HL-60 (cell line): ENCODE results near the gene KRT3.

ENCODE experiments used
- DNase-seq, 2 experiments: peaks; one replicate each; pipeline ENCODE4 v3.0.0-alpha.2; 2010 to 2020; ENCODE audit warnings: low read depth in 1 of 2, low spot score in 1 of 2
- H3K27ac ChIP-seq: fragments of 250-450 bp; sonication (Bioruptor Pico); replicated peaks from 2 replicates; pipeline ENCODE4 v1.5.1; 2020; ENCODE audit warnings: mild to moderate bottlenecking, moderate library complexity
- H3K27me3 ChIP-seq: fragments of 250-450 bp; sonication (Bioruptor Pico); 2 replicates; pipeline ENCODE4 v1.5.1; 2021; ENCODE audit warnings: mild to moderate bottlenecking, moderate library complexity; ENCODE audit not compliant: insufficient read depth, poor library complexity, severe bottlenecking
- H3K4me3 ChIP-seq: replicated peaks from 2 replicates; pipeline ENCODE4 v1.5.1; 2011; ENCODE audit warnings: mild to moderate bottlenecking, control low read depth, low read length; ENCODE audit not compliant: insufficient read depth
- GABPA ChIP-seq: IDR thresholded peaks from 2 replicates; pipeline ENCODE4 v1.6.1; 2012; ENCODE audit warnings: low read depth
- POLR2AphosphoS5 ChIP-seq: IDR thresholded peaks from 2 replicates; pipeline ENCODE4 v1.6.1; 2012; ENCODE audit warnings: low read depth
- REST ChIP-seq: IDR thresholded peaks from 2 replicates; pipeline ENCODE4 v1.6.1; 2012; ENCODE audit warnings: low read depth; ENCODE audit not compliant: insufficient replicate concordance
- SPI1 ChIP-seq: IDR thresholded peaks from 2 replicates; pipeline ENCODE4 v1.6.1; 2012; ENCODE audit warnings: low read depth, mild to moderate bottlenecking, borderline replicate concordance
- TF ChIP-seq, protein P1 (sequence below): IDR thresholded peaks from one replicate; pipeline ENCODE4 v1.5.1; 2011; ENCODE audit warnings: low read length, control low read depth, inconsistent platforms; ENCODE audit not compliant: insufficient read depth

Gene KRT3

DNA sequence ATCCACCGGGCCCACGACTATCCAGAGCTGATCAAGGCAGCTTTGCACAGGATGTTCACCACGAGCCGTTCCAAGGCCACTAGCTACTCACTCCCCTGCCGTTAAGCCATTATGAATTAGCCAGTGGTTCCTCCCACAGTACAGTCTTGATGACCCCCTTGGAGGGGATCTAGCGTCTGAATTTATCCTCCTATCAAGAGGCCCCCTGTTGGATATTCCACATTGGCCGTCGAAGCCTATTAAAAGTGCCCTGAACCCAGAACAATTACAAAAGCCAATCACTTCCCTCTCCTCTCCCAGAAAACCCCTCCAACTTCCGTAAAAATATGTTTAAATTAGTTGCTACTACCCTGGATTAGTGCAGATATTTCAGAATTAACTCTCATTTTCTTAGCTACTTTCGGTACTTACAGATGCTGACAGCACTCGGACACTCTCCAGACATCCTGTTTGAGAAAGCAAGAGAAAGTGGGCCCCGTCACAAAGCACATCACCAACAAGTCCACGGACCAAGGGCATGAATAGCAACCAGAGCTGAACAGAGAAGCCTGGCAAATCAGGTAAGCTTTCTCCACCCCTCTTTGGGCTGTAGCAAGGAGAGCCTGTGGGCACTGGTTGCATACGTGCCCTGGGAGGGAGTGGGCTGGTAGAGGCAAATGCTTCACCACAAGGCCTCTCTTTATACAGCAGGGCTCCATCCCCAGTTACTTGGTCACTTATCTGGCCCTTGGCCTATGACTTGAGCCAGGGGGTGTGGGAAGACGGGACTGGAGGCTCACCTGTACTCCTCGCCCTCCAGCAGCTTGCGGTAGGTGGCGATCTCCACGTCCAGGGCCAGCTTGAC, 5.3 kb downstream of the KRT3 start:
- H3K27me3 ChIP-seq = peaks cover 26% of the 10 kb centered on the region
- H3K4me3 ChIP-seq = no peak overlapping the region
- no peak for DNase-seq
- no peak overlapping the region for H3K27ac ChIP-seq
- TF ChIP-seq GABPA (no peak), SPI1 (no peak), POLR2AphosphoS5 (no peak)
- TF ChIP-seq, protein P1, sequence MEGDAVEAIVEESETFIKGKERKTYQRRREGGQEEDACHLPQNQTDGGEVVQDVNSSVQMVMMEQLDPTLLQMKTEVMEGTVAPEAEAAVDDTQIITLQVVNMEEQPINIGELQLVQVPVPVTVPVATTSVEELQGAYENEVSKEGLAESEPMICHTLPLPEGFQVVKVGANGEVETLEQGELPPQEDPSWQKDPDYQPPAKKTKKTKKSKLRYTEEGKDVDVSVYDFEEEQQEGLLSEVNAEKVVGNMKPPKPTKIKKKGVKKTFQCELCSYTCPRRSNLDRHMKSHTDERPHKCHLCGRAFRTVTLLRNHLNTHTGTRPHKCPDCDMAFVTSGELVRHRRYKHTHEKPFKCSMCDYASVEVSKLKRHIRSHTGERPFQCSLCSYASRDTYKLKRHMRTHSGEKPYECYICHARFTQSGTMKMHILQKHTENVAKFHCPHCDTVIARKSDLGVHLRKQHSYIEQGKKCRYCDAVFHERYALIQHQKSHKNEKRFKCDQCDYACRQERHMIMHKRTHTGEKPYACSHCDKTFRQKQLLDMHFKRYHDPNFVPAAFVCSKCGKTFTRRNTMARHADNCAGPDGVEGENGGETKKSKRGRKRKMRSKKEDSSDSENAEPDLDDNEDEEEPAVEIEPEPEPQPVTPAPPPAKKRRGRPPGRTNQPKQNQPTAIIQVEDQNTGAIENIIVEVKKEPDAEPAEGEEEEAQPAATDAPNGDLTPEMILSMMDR = no peak

- peaks cover 28% of the 10 kb centered on the region for H3K27me3 ChIP-seq
- no peak overlapping the region for H3K4me3 ChIP-seq
- DNase-seq = peak in 1 of 2 experiments; percentile 18
- TF ChIP-seq POLR2AphosphoS5 (no peak), REST (no peak), GABPA (no peak), SPI1 (no peak)
- TF ChIP-seq, protein P1 = no peak
- no peak overlapping the region for H3K27ac ChIP-seq
Observed at GRCh38 chr12:52789637-52790426, 6.1 kb downstream of the KRT3 start.

DNA sequence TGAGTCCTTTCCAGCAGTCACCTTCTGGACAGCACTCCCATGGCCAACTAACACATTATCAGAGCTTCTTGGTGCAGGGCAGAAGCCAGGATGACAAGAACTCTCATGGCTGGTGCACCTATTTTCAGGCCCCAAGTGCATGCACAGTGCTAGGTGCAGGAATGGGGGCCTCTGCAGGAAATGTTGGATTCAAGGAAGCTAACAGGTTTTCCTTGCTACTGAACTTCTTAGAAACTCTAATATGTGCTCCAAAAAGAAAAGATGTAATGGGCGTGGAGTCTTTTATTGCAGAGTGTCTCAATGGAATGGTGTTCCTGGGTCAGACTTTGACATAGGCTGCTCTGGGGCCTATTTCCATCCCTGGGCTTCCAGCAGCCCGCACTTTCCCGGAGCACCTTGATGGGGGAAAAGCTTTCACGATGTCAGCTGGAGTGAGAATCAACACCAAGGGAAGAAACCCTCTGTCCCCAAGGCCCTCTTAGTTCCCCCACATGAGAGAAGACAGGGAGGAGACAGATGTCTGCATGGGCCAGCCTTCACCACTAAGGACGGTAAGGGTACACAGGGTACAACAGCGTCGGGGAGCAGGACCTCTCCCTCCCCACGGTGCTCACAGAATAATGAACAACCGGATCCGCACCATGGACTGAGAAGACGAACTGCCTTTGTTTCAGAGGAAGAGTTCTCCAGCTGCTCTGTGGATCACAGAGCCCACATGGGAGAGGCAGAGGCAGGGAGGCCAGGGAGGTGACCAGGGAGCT, 6.9 kb downstream of the KRT3 start:
- Histone ChIP-seq H3K27me3 (peaks cover 28% of the 10 kb centered on the region), H3K27ac (no peak overlapping the region), H3K4me3 (no peak overlapping the region)
- no peak for DNase-seq
- TF ChIP-seq SPI1 = no peak
- TF ChIP-seq GABPA = no peak
- TF ChIP-seq REST = no peak
- TF ChIP-seq, protein P1 = no peak
- TF ChIP-seq POLR2AphosphoS5 = no peak
